Endothelial cell of umbilical vein (primary cell): ENCODE results near the gene RBKS. TPM values are rescaled to one million over a fixed set of nuclear protein-coding genes. Genes with fewer than 3 reads are reported as not detected.

Experiments
- BruUV-seq: library from RNA; stranded (reverse); fragments of 400-500 nt; replicated peaks from 2 replicates; lab custom pipeline; 2021; lab: Mats Ljungman, UMichigan
- CTCF ChIA-PET: fragments of 300-600, 350-600 bp; sonication (Branson Sonifier 250); formaldehyde crosslinking; loops from one replicate; lab custom pipeline; 2021; ENCODE audit warnings: antibody characterized with exemption, inconsistent platforms; lab: Charles Lee
- POLR2A ChIA-PET: fragments of 300-600, 350-600 bp; sonication (Branson Sonifier 250); formaldehyde crosslinking; loops from one replicate; lab custom pipeline; 2021; ENCODE audit warnings: antibody characterized with exemption, inconsistent platforms; lab: Charles Lee
- DNase-seq: peaks from one replicate; pipeline ENCODE4 v3.0.0-alpha.2; 2011; ENCODE audit warnings: low read depth, low spot score
- FAIRE-seq: peaks from 2 replicates; lab custom pipeline; 2011; peaks lifted over from hg19 to GRCh38; lab: Jason Lieb, UNC
- H2AFZ ChIP-seq: 2 replicates; pipeline ENCODE4 v1.6.0; 2012; ENCODE audit warnings: low read depth, low read length, control low read depth, inconsistent platforms
- H3K27ac ChIP-seq: 2 replicates; pipeline ENCODE4 v1.5.1; 2011; ENCODE audit warnings: low read depth, mild to moderate bottlenecking, control low read depth, low read length, moderate library complexity; ENCODE audit not compliant: insufficient read depth
- H3K27me3 ChIP-seq, 2 experiments: 2 replicates each; pipeline versions ENCODE4 v1.6.0 to v1.6.1; 2011; ENCODE audit warnings: low read length in 2 of 2, mixed read lengths in 1 of 2; ENCODE audit not compliant: control insufficient read depth in 2 of 2, insufficient read depth in 2 of 2
- H3K36me3 ChIP-seq, 2 experiments: 2 replicates in 1 of 2; 3 replicates in 1 of 2; pipeline ENCODE4 v1.5.1; 2011; ENCODE audit warnings: low read length in 2 of 2, mild to moderate bottlenecking in 1 of 2, moderate library complexity in 1 of 2; ENCODE audit not compliant: control insufficient read depth in 2 of 2, insufficient read depth in 2 of 2; ENCODE audit errors: extremely low read depth in 1 of 2
- H3K4me1 ChIP-seq: 3 replicates; pipeline ENCODE4 v1.5.1; 2011; ENCODE audit warnings: mild to moderate bottlenecking, low read length; ENCODE audit not compliant: control insufficient read depth, insufficient read depth; ENCODE audit errors: extremely low read depth
- H3K4me2 ChIP-seq: 2 replicates; pipeline ENCODE4 v1.6.1; 2011; ENCODE audit warnings: low read length, control low read depth, mixed read lengths; ENCODE audit not compliant: insufficient read depth
- H3K4me3 ChIP-seq, 3 experiments: fragments of 200-600 bp in 1 of 3; sonication (generic), shearing (Covaris generic) in 1 of 3; replicated peaks in 1 of 3; 2 replicates each; pipeline ENCODE4 v1.5.1; 2011 to 2016; ENCODE audit warnings: control low read depth in 3 of 3, low read length in 3 of 3, mild to moderate bottlenecking in 2 of 3, inconsistent platforms in 1 of 3, low read depth in 1 of 3, moderate library complexity in 1 of 3; ENCODE audit not compliant: insufficient read depth in 1 of 3
- H3K79me2 ChIP-seq: 2 replicates; pipeline ENCODE4 v1.6.0; 2012; ENCODE audit warnings: low read length, inconsistent platforms; ENCODE audit not compliant: control insufficient read depth, insufficient read depth
- H3K9ac ChIP-seq: replicated peaks from 2 replicates; pipeline ENCODE3; 2011; ENCODE audit warnings: low read length, control low read depth; ENCODE audit not compliant: insufficient read depth; ENCODE audit errors: extremely low read depth
- H3K9me1 ChIP-seq: replicated peaks from 3 replicates; pipeline ENCODE4 v1.6.0; 2011; ENCODE audit warnings: mild to moderate bottlenecking, low read length; ENCODE audit not compliant: control insufficient read depth, insufficient read depth; ENCODE audit errors: extremely low read depth
- H3K9me3 ChIP-seq: replicated peaks from 2 replicates; pipeline ENCODE4 v1.5.1; 2012; ENCODE audit warnings: low read length, inconsistent platforms; ENCODE audit not compliant: control insufficient read depth, insufficient read depth
- H4K20me1 ChIP-seq: replicated peaks from 2 replicates; pipeline ENCODE3; 2011; ENCODE audit warnings: mild to moderate bottlenecking, low read length; ENCODE audit not compliant: control insufficient read depth, insufficient read depth; ENCODE audit errors: extremely low read depth
- CTCF ChIP-seq, 2 donors: IDR thresholded peaks; 1 replicate in 1 of 2; 2 replicates in 1 of 2; pipeline ENCODE4 v1.5.1; 2011; ENCODE audit warnings: low read length in 2 of 2, mild to moderate bottlenecking in 2 of 2, moderate library complexity in 2 of 2, control low read depth in 1 of 2, inconsistent platforms in 1 of 2, low read depth in 1 of 2; ENCODE audit not compliant: insufficient read depth in 1 of 2; ENCODE audit errors: extremely low read depth in 1 of 2
- EZH2 ChIP-seq: IDR thresholded peaks from 2 replicates; pipeline ENCODE4 v1.6.1; 2012; ENCODE audit warnings: borderline replicate concordance, low read depth, mild to moderate bottlenecking, moderate library complexity, low read length, inconsistent platforms; ENCODE audit not compliant: severe bottlenecking
- FOS ChIP-seq: IDR thresholded peaks from 2 replicates; pipeline ENCODE4 v1.6.1; 2011; ENCODE audit warnings: mild to moderate bottlenecking, low read length, moderate library complexity, borderline replicate concordance; ENCODE audit not compliant: insufficient read depth
- GATA2 ChIP-seq: IDR thresholded peaks from 2 replicates; pipeline ENCODE4 v1.7.0; 2011; ENCODE audit warnings: low read depth, mild to moderate bottlenecking, moderate library complexity, mixed read lengths, low read length; ENCODE audit not compliant: insufficient read length, insufficient read depth
- JUN ChIP-seq: IDR thresholded peaks from 2 replicates; pipeline ENCODE4 v1.6.1; 2011; ENCODE audit warnings: borderline replicate concordance, low read depth; ENCODE audit not compliant: insufficient read length, insufficient read depth
- MAX ChIP-seq: IDR thresholded peaks from 2 replicates; pipeline ENCODE4 v1.6.1; 2011; ENCODE audit not compliant: insufficient read depth, insufficient read length
- MYC ChIP-seq: IDR thresholded peaks from one replicate; pipeline ENCODE4 v1.6.1; 2011; ENCODE audit warnings: mild to moderate bottlenecking, low read depth, low read length
- POLR2A ChIP-seq: IDR thresholded peaks from 2 replicates; pipeline ENCODE4 v1.6.1; 2012; ENCODE audit warnings: low read depth, mild to moderate bottlenecking, control low read depth, low read length
- POLR2AphosphoS5 ChIP-seq: IDR thresholded peaks from 2 replicates; pipeline ENCODE4 v1.6.1; 2012; ENCODE audit warnings: low read depth, mild to moderate bottlenecking, control low read depth, low read length, moderate library complexity; ENCODE audit not compliant: insufficient read depth
- dilution Hi-C: fragments of 300-500 bp; cut with MboI; formaldehyde crosslinking; loops from one replicate; pipeline ENCODE4 v1.15.0; 2019; ENCODE audit warnings: low sequenced_read_pairs; ENCODE audit not compliant: extremely low pct_ligation_motif_present
- intact Hi-C: fragments of 100-400 bp; cut with micrococcal nuclease; formaldehyde crosslinking; loops from one replicate; pipeline ENCODE4 v1.10.0; 2022
- polyA plus RNA-seq, 4 experiments: library from polyadenylated mRNA; depleted of rRNA in 3 of 4; stranded (reverse) in 3 of 4; unstranded in 1 of 4; fragments of >200 nt; gene quantifications; 2 replicates each; pipeline versions ENCODE4 v1.2.1 to v1.2.3, GENCODE V29; 2011 to 2012; ENCODE audit warnings: missing spikeins in 1 of 4
- total RNA-seq: library from RNA; stranded (reverse); gene quantifications from 2 replicates; pipeline ENCODE4 v1.2.3, GENCODE V29; 2021

RBKS gene
- total and polyA plus RNA-seq, 2 donors (not counting 3 experiments of a cell fraction or from before 2014, with no cell fraction given), result 0.64 to 1.8 TPM

- dilution Hi-C loops (no loop called here), intact Hi-C loops (no loop called here)
- H3K36me3 ChIP-seq, result no peaks in the 10 kb centered on the region
- no peaks in the 10 kb centered on the region for H3K4me1 ChIP-seq
- no peaks in the 10 kb centered on the region for H4K20me1 ChIP-seq
- CTCF ChIA-PET, result no interaction called here
- H3K9ac ChIP-seq, result no peak overlapping the region
- H3K9me3 ChIP-seq, result no peaks in the 10 kb centered on the region
- H2AFZ ChIP-seq, result no peak overlapping the region
- no peaks in the 10 kb centered on the region for H3K27me3 ChIP-seq
- no peaks in the 10 kb centered on the region for H3K79me2 ChIP-seq
- no peak for FAIRE-seq
- TF ChIP-seq JUN (no peak), MAX (no peak), MYC (no peak), EZH2 (no peak), GATA2 (no peak), POLR2AphosphoS5 (no peak), CTCF (IDR thresholded peaks at IDR 0.05; ENCODE audit: extremely low read depth in 1 of 2, insufficient read depth in 1 of 2, low read depth in 1 of 2, low read length in 2 of 2) (no peak), FOS (no peak), POLR2A (no peak)
- no peak overlapping the region for H3K27ac ChIP-seq
- H3K4me2 ChIP-seq, result no peak overlapping the region
- POLR2A ChIA-PET, result no interaction called here
- BruUV-seq, result no TSS peak
- no peaks in the 10 kb centered on the region for H3K9me1 ChIP-seq
- H3K4me3 ChIP-seq, result no peak overlapping the region
- no peak for DNase-seq
These were observed 66.6 kb downstream of the RBKS start for GRCh38 chr2:27823569-27823968.
